ENCODE measurements around the gene TNFSF12. TPM values are rescaled to one million over a fixed set of nuclear protein-coding genes. Genes with fewer than 3 reads are reported as not detected.

TNFSF12 gene
- total RNA-seq, 1 donor from 2014 or later = 4.3 TPM

DNA sequence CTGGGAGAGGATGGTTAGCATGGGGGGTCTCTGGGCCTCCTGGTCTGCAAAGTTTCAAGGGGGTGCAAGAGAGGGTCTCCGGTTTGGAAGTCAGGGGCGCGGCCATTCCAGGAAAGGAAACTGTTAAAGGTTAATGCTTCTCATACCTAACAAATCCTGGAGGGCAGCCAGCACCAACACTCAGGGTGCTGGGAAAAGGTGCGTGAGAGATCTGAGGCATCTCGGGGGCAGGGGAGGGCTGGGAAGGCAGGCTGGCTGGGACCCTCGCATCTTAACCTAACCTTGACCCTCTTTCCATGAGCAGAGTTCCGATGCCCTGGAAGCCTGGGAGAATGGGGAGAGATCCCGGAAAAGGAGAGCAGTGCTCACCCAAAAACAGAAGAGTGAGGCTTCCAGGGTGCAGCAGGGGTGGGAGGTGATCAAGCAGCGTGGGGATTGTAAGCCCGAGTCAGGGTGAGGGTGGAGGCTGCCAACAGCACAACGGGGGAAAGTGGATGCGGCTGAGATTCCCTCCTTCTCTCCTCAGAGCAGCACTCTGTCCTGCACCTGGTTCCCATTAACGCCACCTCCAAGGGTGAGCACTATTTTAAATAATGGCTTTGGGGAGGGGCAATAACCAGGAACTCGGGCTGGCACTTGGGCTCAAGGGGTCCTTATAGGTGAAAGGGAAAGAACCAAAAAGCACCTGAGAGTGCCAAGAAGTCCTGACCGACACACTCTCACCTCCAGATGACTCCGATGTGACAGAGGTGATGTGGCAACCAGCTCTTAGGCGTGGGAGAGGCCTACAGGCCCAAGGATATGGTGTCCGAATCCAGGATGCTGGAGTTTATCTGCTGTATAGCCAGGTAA, 10.7 kb downstream of the TNFSF12 start:
- Mint-ChIP-seq H3K36me3 (peaks cover 4% of the 10 kb centered on the region), H3K4me3 (peak overlapping the region; percentile 95), H3K4me1 (ENCODE audit: unreplicated experiment) (peaks cover 51% of the 10 kb centered on the region), H3K27me3 (no peaks in the 10 kb centered on the region), H3K9me3 (no peaks in the 10 kb centered on the region), H3K27ac (peak overlapping the region; percentile 97)
- no peak for DNase-seq (ENCODE audit: extremely low spot score, unreplicated experiment)
- TF ChIP-seq, protein P1, sequence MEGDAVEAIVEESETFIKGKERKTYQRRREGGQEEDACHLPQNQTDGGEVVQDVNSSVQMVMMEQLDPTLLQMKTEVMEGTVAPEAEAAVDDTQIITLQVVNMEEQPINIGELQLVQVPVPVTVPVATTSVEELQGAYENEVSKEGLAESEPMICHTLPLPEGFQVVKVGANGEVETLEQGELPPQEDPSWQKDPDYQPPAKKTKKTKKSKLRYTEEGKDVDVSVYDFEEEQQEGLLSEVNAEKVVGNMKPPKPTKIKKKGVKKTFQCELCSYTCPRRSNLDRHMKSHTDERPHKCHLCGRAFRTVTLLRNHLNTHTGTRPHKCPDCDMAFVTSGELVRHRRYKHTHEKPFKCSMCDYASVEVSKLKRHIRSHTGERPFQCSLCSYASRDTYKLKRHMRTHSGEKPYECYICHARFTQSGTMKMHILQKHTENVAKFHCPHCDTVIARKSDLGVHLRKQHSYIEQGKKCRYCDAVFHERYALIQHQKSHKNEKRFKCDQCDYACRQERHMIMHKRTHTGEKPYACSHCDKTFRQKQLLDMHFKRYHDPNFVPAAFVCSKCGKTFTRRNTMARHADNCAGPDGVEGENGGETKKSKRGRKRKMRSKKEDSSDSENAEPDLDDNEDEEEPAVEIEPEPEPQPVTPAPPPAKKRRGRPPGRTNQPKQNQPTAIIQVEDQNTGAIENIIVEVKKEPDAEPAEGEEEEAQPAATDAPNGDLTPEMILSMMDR (conservative IDR thresholded peaks at IDR 0.05) = no peak

GRCh38 chr17:7560172-7561027, 11.5 kb downstream of the TNFSF12 start:
- peaks cover 4% of the 10 kb centered on the region for H3K36me3 Mint-ChIP-seq
- H3K9me3 Mint-ChIP-seq = no peaks in the 10 kb centered on the region
- H3K27ac Mint-ChIP-seq = peak overlapping the region; percentile 97
- no peak for DNase-seq (ENCODE audit: extremely low spot score, unreplicated experiment)
- peaks cover 46% of the 10 kb centered on the region for H3K4me1 Mint-ChIP-seq (ENCODE audit: unreplicated experiment)
- no peaks in the 10 kb centered on the region for H3K27me3 Mint-ChIP-seq
- TF ChIP-seq, protein P1 (conservative IDR thresholded peaks at IDR 0.05) = peak; percentile 74
- H3K4me3 Mint-ChIP-seq = peak overlapping the region; percentile 95

GRCh38 chr17:7561028-7561575, 12.2 kb downstream of the TNFSF12 start:
- H3K27me3 Mint-ChIP-seq = no peaks in the 10 kb centered on the region
- peak overlapping the region; percentile 97 for H3K27ac Mint-ChIP-seq
- peak overlapping the region; percentile 95 for H3K4me3 Mint-ChIP-seq
- H3K36me3 Mint-ChIP-seq = peaks cover 4% of the 10 kb centered on the region
- TF ChIP-seq, protein P1 (conservative IDR thresholded peaks at IDR 0.05) = peak; percentile 78
- no peaks in the 10 kb centered on the region for H3K9me3 Mint-ChIP-seq
- peaks cover 42% of the 10 kb centered on the region for H3K4me1 Mint-ChIP-seq (ENCODE audit: unreplicated experiment)
- peak; percentile 91 for DNase-seq (ENCODE audit: extremely low spot score, unreplicated experiment)

DNA sequence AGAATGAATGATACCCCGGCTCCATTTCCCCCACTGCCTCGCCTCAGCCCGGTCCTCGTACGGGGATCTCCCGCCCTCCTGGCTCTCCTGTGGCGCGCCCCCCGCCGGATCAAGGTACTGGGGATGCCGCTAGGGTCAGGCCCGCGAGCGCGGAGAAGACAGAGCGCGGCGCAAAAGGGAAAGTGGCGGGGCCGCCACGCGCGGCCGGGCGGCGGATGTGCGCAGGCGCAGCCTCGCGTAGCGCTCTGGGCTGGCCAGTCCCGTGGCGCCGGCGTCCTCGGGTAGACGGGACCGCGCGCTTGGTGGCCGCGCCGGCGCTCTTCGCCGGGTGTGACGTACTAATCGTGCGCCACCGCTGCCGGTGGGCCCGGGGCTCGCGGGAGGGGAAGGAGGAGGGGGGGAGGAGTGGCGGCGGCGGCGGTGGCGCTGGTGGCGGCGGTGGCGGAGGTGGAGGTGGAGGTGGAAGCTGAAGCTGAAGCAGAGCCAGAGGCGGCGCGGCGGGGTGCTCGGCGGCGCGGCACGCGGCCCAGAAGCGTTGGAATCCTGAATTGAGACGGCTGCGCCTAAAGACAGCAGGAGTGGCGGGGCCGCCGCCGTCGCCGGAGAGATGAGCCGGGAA, 12.8 kb downstream of the TNFSF12 start, which contains the start of gene SENP3:
Gene SENP3 (plus strand): TSS at position 331 of the 619 bp plus-strand sequence. CDS start 1,158 bp downstream, outside the sequence.
- Mint-ChIP-seq H3K27me3 (no peaks in the 10 kb centered on the region), H3K4me1 (ENCODE audit: unreplicated experiment) (peaks cover 42% of the 10 kb centered on the region), H3K36me3 (peaks cover 4% of the 10 kb centered on the region), H3K27ac (peak within 1 kb of the TSS; percentile 97), H3K9me3 (no peaks in the 10 kb centered on the region), H3K4me3 (peak within 1 kb of the TSS; percentile 95)
- TF ChIP-seq, protein P1 (conservative IDR thresholded peaks at IDR 0.05) = no peak
- peak; percentile 94 for DNase-seq (ENCODE audit: extremely low spot score, unreplicated experiment)

- Mint-ChIP-seq H3K36me3 (peaks cover 4% of the 10 kb centered on the region), H3K4me3 (peak overlapping the region; percentile 95), H3K4me1 (ENCODE audit: unreplicated experiment) (peaks cover 42% of the 10 kb centered on the region), H3K27me3 (no peaks in the 10 kb centered on the region), H3K9me3 (no peaks in the 10 kb centered on the region), H3K27ac (peak overlapping the region; percentile 97)
- TF ChIP-seq, protein P1 (conservative IDR thresholded peaks at IDR 0.05) = no peak
- DNase-seq (ENCODE audit: extremely low spot score, unreplicated experiment) = no peak
Measured at GRCh38 chr17:7562208-7562605, 13.3 kb downstream of the TNFSF12 start.
